Karpas-422 (cell line): ENCODE measurements around the gene DENND6B. TPM values are rescaled to one million over a fixed set of nuclear protein-coding genes. Genes with fewer than 3 reads are reported as not detected.

Source experiments
- DNase-seq: peaks from one replicate; pipeline ENCODE4 v3.0.0-alpha.2; 2015
- H2AFZ ChIP-seq: fragments of 200-600 bp; sonication (generic); 2 replicates; pipeline ENCODE4 v1.6.1; 2014; ENCODE audit warnings: antibody characterized with exemption, low read length, mixed read lengths
- H3K27ac ChIP-seq: fragments of 200-600 bp; sonication (generic); 2 replicates; pipeline ENCODE4 v1.5.1; 2014; ENCODE audit warnings: mild to moderate bottlenecking, low read length, moderate library complexity
- H3K27me3 ChIP-seq: fragments of 200-600 bp; sonication (generic); 2 replicates; pipeline ENCODE4 v1.6.1; 2014; ENCODE audit warnings: low read length, mixed read lengths
- H3K36me3 ChIP-seq: fragments of 200-600 bp; sonication (generic); 2 replicates; pipeline ENCODE4 v1.6.1; 2014; ENCODE audit warnings: low read length, mixed read lengths; ENCODE audit not compliant: insufficient read depth
- H3K4me1 ChIP-seq: fragments of 200-600 bp; sonication (generic); 2 replicates; pipeline ENCODE4 v1.6.1; 2014; ENCODE audit warnings: mild to moderate bottlenecking, low read length, mixed read lengths
- H3K4me2 ChIP-seq: fragments of 200-600 bp; sonication (generic); 2 replicates; pipeline ENCODE4 v1.6.1; 2014; ENCODE audit warnings: low read length, low read depth, mild to moderate bottlenecking; ENCODE audit not compliant: poor library complexity, severe bottlenecking
- H3K4me3 ChIP-seq: fragments of 200-600 bp; sonication (generic); 2 replicates; pipeline ENCODE4 v1.5.1; 2014; ENCODE audit warnings: mild to moderate bottlenecking, antibody characterized with exemption, low read length, mixed read lengths
- H3K79me2 ChIP-seq: fragments of 200-600 bp; sonication (generic); 2 replicates; pipeline ENCODE4 v1.6.1; 2014; ENCODE audit warnings: mild to moderate bottlenecking, low read length, mixed read lengths
- H3K9ac ChIP-seq: fragments of 200-600 bp; sonication (generic); 2 replicates; pipeline ENCODE4 v1.6.0; 2014; ENCODE audit warnings: low read length
- H3K9me2 ChIP-seq: fragments of 200-600 bp; sonication (generic), shearing (Covaris generic); replicated peaks from 2 replicates; pipeline ENCODE4 v1.6.0; 2014; ENCODE audit warnings: mild to moderate bottlenecking, low read length, moderate library complexity; ENCODE audit not compliant: insufficient read depth
- H3K9me3 ChIP-seq: fragments of 300-700, 200-600 bp; sonication (generic); 2 replicates; pipeline ENCODE4 v1.6.1; 2014; ENCODE audit warnings: low read length, mixed read lengths
- H4K20me1 ChIP-seq: fragments of 200-600 bp; sonication (generic); 2 replicates; pipeline ENCODE4 v1.6.1; 2014; ENCODE audit warnings: mild to moderate bottlenecking, antibody characterized with exemption, low read length, low read depth; ENCODE audit not compliant: insufficient read depth
- total RNA-seq: library from RNA; depleted of rRNA; stranded (reverse); fragments of >200 nt; shearing (Covaris generic); gene quantifications from 2 replicates; pipeline ENCODE4 v1.2.3, GENCODE V29; 2014; ENCODE audit warnings: low replicate concordance

Gene DENND6B
- total RNA-seq, 1 experiment from 2014 or later, result 2.7 TPM

- Histone ChIP-seq H4K20me1 (no peaks in the 10 kb centered on the region), H3K9ac (no peak overlapping the region)
Measured at GRCh38 chr22:50360578-50360977, 33.8 kb upstream of the DENND6B start.

GRCh38 chr22:50357756-50358155 is 30.9 kb upstream of the DENND6B start:
- no peak overlapping the region for H3K9ac ChIP-seq
- no peaks in the 10 kb centered on the region for H3K27me3 ChIP-seq
- H3K4me3 ChIP-seq, result no peak overlapping the region
- no peaks in the 10 kb centered on the region for H4K20me1 ChIP-seq
- 0 out of 2 replicates have a peak, but pooled peaks cover 3% of the 10 kb centered on the region for H3K36me3 ChIP-seq
- H3K4me2 ChIP-seq, result no peak overlapping the region
- H3K9me3 ChIP-seq, result no peaks in the 10 kb centered on the region
- no peak overlapping the region for H2AFZ ChIP-seq
- no peaks in the 10 kb centered on the region for H3K4me1 ChIP-seq
- H3K27ac ChIP-seq, result no peak overlapping the region
- no peaks in the 10 kb centered on the region for H3K9me2 ChIP-seq
- DNase-seq, result no peak
- H3K79me2 ChIP-seq, result peaks cover 82% of the 10 kb centered on the region

More at GRCh38 chr22:50360578-50360977, 33.8 kb upstream of the DENND6B start:
- H3K9me2 ChIP-seq, result no peaks in the 10 kb centered on the region
- no peak overlapping the region for H3K27ac ChIP-seq
- H3K4me1 ChIP-seq, result no peaks in the 10 kb centered on the region
- no peak for DNase-seq
- no peak overlapping the region for H2AFZ ChIP-seq
- peaks cover 3% of the 10 kb centered on the region; the same call in 1 of the 2 replicates for H3K36me3 ChIP-seq
- H3K4me2 ChIP-seq, result no peak overlapping the region
- no peak overlapping the region for H3K4me3 ChIP-seq
- no peaks in the 10 kb centered on the region for H3K9me3 ChIP-seq
- H3K27me3 ChIP-seq, result no peaks in the 10 kb centered on the region
- H3K79me2 ChIP-seq, result peaks cover 89% of the 10 kb centered on the region

- Histone ChIP-seq H3K27me3 (no peaks in the 10 kb centered on the region), H3K9me2 (no peaks in the 10 kb centered on the region), H3K36me3 (0 out of 2 replicates have a peak, but pooled peaks cover 3% of the 10 kb centered on the region), H3K9me3 (no peaks in the 10 kb centered on the region), H3K4me1 (no peaks in the 10 kb centered on the region), H3K79me2 (peaks cover 81% of the 10 kb centered on the region), H3K27ac (no peak overlapping the region), H2AFZ (no peak overlapping the region), H3K9ac (no peak overlapping the region), H3K4me3 (no peak overlapping the region), H4K20me1 (no peaks in the 10 kb centered on the region), H3K4me2 (no peak overlapping the region)
- no peak for DNase-seq
Measured at GRCh38 chr22:50357222-50357621, 30.4 kb upstream of the DENND6B start.

GRCh38 chr22:50356186-50356585 is 29.4 kb upstream of the DENND6B start:
- Histone ChIP-seq H3K4me1 (no peaks in the 10 kb centered on the region), H3K9ac (no peak overlapping the region), H3K4me2 (no peak overlapping the region), H3K9me2 (no peaks in the 10 kb centered on the region), H3K27ac (no peak overlapping the region), H3K36me3 (no peaks in the 10 kb centered on the region), H3K79me2 (peaks cover 73% of the 10 kb centered on the region), H2AFZ (no peak overlapping the region), H3K27me3 (no peaks in the 10 kb centered on the region), H3K4me3 (no peak overlapping the region), H4K20me1 (no peaks in the 10 kb centered on the region), H3K9me3 (no peaks in the 10 kb centered on the region)
- no peak for DNase-seq

- Histone ChIP-seq H3K9me2 (no peaks in the 10 kb centered on the region), H3K4me3 (no peak overlapping the region), H3K4me1 (no peaks in the 10 kb centered on the region), H3K27ac (no peak overlapping the region), H3K9ac (no peak overlapping the region), H3K36me3 (no peaks in the 10 kb centered on the region), H3K9me3 (no peaks in the 10 kb centered on the region), H3K27me3 (no peaks in the 10 kb centered on the region), H2AFZ (no peak overlapping the region), H3K4me2 (no peak overlapping the region), H4K20me1 (no peaks in the 10 kb centered on the region), H3K79me2 (peaks cover 45% of the 10 kb centered on the region)
- DNase-seq, result no peak
Measured at GRCh38 chr22:50348058-50348457, 21.2 kb upstream of the DENND6B start.

- Histone ChIP-seq H3K9me2 (no peaks in the 10 kb centered on the region), H3K79me2 (peaks cover 38% of the 10 kb centered on the region), H3K4me1 (peaks cover 7% of the 10 kb centered on the region), H3K9ac (no peak overlapping the region), H3K9me3 (no peaks in the 10 kb centered on the region), H3K36me3 (no peaks in the 10 kb centered on the region), H4K20me1 (no peaks in the 10 kb centered on the region), H3K27ac (no peak overlapping the region), H2AFZ (no peak overlapping the region), H3K27me3 (no peaks in the 10 kb centered on the region), H3K4me3 (no peak overlapping the region), H3K4me2 (no peak overlapping the region)
- no peak for DNase-seq
Measured at GRCh38 chr22:50347157-50347556, 20.3 kb upstream of the DENND6B start.

- H3K9ac ChIP-seq, result no peak overlapping the region
- H3K36me3 ChIP-seq, result no peaks in the 10 kb centered on the region
- no peak overlapping the region for H3K27ac ChIP-seq
- H3K9me3 ChIP-seq, result no peaks in the 10 kb centered on the region
- no peak overlapping the region for H2AFZ ChIP-seq
- DNase-seq, result no peak
- no peaks in the 10 kb centered on the region for H3K9me2 ChIP-seq
- H4K20me1 ChIP-seq, result no peaks in the 10 kb centered on the region
- H3K27me3 ChIP-seq, result no peaks in the 10 kb centered on the region
- no peak overlapping the region for H3K4me3 ChIP-seq
- H3K4me1 ChIP-seq, result peaks cover 11% of the 10 kb centered on the region
- H3K4me2 ChIP-seq, result no peak overlapping the region
- peaks cover 38% of the 10 kb centered on the region for H3K79me2 ChIP-seq
Measured at GRCh38 chr22:50346470-50346869, 19.7 kb upstream of the DENND6B start.

- Histone ChIP-seq H3K79me2 (peaks cover 29% of the 10 kb centered on the region), H3K9me3 (peaks cover 7% of the 10 kb centered on the region), H3K9ac (peak overlapping the region; percentile 96), H3K4me1 (peaks cover 11% of the 10 kb centered on the region), H3K4me3 (peak overlapping the region; percentile 92), H3K36me3 (no peaks in the 10 kb centered on the region), H4K20me1 (no peaks in the 10 kb centered on the region), H3K27ac (peak overlapping the region; percentile 56; the same call in 1 of the 2 replicates), H2AFZ (peak overlapping the region; percentile 75; the same call in 1 of the 2 replicates), H3K27me3 (no peaks in the 10 kb centered on the region), H3K9me2 (no peaks in the 10 kb centered on the region), H3K4me2 (peak overlapping the region; percentile 65)
- peak; percentile 67 for DNase-seq
Measured at GRCh38 chr22:50343541-50343935, 16.7 kb upstream of the DENND6B start.
